Stimulated activated CD4-positive, alpha-beta T cell treated with anti-CD3 and anti-CD28 coated beads, TNF-alpha, amount 100 ng/mL, for 48 hours (primary cell): ENCODE measurements around the gene RAB3D.
"Not testable (repeated sequence)": the region's sequence is repeated elsewhere in the genome, so short reads cannot be mapped to it uniquely, and the experiment has no call there.

Experiments used
- DNase-seq, 3 donors: peaks; one replicate each; pipeline ENCODE4 v3.0.0-alpha.2; 2020; ENCODE audit warnings: low read depth in 3 of 3

Gene RAB3D, protein sequence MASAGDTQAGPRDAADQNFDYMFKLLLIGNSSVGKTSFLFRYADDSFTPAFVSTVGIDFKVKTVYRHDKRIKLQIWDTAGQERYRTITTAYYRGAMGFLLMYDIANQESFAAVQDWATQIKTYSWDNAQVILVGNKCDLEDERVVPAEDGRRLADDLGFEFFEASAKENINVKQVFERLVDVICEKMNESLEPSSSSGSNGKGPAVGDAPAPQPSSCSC

DNA sequence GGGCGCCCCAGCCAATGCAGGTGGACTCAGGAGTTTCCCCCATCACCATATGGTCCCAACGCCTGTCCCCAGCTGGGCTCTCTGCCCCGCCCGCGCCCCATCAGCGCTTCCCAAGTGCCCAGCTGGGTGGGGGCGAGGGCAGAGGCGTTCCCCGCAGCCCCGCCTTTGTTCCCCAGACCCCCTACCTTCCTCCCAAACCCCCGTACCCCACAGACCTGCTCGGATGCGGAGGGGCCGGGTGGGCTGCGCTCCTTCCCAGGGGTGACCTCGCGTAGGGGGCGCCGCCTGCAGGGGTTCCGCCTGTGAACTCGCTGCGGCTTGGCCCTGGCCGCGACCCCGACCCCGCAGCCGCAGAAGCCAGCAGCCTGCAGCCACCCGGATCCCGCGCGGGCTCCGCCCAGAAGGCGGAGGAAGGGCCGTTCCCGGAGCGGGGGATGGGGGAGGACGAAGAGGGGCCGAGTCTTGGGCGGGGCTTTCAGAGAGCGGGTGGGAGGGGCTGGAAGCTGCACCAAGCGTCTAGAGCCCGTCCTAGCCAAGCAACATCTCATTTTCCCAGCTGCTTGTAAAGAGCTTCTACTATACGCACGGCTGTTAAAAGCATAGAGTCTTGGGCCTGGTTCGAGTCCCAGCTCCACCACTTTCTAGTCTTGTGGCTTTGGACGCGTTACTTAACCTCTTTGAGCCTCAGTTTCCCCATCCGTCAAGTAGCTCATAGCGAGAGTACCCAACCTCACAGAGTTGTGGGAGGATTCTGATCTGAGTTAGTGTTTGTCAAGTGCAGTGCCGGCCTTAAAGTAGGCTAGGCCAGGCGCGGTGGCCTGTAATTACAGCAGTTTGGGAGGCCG is at the start of gene RAB3D:
TSS of gene RAB3D (minus strand) at position 404 of the 845 bp plus-strand sequence. CDS start 2,258 bp downstream, outside the sequence.
- peak; percentile 74 to 91 (median 77) for DNase-seq

DNA sequence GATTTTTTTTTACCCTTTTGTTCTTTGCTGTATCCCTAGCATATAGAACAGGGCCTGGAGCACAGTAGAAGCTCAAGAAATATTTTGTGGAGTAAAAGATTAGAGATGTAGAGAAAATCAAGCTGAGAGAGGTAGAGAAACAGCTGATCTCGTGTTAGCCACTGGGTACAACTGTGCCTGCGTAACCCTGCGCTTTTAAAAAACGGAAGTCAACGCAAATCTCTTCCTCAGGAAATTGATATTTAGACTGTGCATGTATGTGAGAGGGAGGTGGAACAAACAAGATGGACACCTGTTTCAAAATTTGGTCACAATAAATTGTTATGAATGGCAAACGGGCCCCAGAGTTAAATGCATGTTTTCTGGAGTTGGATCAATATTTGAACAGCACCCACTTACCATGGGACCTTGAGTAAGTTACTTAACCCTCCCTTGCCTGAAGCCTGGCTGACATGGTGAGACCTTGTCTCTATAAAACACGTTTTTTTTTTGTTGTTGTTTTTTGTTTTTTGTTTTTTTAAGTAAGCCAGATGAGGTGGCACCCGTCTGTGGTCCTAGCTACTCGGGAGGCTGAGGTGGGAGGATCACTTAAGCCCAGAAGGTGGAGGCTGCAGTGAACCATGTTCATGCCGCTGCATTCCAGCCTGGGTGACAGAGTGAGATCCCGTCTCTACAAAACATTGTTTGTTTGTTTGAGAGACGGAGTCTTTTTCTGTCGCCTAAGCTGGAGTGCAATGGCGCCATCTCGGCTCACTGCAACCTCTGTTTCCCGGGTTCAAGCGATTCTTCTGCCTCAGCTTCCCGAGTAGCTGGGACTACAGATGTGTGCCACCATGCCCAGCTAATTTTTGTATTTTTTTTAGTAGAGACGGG is 47.9 kb upstream of the RAB3D start:
- no peak for DNase-seq

DNA sequence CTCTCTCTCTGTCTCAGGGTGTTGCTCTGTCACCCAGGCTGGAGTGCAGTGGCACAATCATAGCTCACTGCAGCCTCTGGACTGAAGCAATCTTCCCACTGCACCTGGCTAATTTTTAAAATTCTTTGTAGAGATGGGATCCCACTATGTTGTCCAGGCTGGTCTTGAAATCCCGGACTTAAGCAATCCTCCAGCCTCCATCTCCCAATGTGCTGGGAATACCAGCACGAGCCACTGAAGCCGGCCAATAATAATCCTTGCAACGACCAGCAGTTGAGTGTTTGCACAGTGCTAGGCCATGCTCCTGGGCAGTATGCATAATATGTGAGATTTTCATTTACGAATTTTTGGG is 45.3 kb upstream of the RAB3D start:
- DNase-seq: no peak

DNA sequence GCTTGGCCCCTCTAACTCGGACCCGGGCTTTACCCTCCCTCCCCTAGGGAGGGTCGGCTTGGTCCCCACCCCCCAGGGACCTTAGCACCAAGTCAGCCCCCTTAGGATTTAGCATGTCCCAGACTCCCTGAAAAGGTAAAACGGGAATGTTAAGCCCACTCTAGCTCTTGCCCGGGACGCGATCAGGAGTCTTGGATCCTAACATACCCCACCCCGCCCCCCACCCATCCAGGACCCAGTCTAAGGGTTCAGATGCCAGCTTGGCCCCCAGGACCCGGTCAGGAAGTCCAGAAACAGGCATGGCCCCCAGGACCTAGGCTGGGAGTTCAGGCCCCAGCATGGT is 44.2 kb upstream of the RAB3D start:
- no peak for DNase-seq

DNA sequence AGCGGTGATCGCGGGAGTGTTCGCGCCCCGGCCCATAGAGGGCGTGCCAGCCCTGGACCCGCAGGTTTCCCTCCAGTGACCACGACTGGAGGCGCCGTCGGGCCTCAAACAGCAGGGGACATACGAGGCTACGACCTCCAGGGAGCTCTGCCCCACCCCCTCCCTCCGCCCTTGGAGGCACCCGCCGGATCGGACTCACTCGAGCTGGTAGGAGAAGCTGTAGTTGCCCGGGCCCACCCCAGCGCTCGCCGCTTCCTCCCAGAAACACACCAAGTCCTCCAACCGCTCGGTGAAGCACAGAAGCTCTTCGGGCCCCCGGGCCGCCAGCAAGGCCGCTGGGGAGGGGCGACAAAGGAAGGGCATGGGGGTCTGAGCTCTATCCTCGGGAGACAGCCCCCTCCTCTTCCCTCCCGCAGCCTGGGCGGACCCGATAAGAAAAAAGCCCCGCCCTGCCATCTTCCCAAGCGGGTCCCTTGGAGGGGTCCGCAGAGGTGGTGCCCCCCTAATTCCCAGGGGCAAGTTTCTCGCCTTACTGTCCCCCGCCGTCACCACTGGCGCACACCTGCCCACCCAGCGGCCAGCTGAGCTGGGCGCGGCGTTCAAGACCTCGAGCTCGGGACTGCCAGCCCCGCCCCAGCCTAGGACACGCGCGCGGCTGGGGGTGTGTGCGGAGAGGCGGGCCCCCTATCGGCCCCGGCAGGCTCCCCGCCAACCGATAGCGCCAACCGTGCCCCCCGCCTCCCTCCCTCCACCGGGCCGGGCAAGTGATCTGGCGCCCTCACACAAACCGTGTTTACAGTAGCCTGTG is 43.6 kb upstream of the RAB3D start:
- peak in 1 of 3 donors; percentile 46 for DNase-seq

DNA sequence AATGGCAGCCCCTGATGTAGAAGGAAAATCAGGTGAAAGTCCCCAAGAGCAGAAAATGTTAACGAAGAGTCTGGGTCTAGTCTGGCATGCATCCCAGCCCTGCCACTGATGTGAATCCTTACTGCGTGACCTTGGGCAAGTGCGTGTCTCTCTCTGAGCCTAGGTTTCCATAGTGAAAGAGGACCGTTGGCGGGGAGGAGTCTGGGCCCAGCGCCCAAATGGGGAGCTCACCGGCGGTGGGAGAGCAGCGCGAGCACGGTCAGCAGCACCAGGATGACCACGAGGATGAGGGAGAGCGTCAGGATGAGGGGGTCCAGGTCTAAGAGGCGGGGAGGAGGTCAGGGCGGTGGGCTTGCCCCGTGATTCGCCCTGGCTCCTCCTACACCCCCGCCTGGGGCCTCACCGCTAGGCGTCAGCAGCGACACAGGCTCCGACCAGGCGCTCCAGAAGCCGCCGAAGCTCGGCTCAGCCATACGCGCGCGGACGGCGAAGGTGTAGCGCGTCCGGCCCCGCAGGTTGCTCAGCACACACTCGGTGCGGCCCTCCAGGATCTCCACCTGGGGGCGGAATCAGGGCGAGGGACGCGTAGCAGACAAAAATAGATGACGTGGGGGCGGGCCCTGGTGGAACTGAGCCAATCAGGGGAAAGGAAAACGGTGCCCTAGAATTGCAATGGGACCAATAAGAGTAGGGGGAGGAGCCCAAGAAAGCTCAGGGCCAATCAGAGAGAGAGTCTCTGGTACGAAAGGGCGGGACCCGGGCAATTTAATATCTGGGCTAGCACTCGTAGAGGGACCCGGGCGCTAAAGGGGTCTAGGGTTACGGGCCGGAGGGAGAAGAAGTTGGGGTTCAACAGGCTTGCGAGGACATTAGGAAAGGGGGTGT is 41.4 kb upstream of the RAB3D start:
- peak; percentile 89 to 93 (median 92) for DNase-seq

DNA sequence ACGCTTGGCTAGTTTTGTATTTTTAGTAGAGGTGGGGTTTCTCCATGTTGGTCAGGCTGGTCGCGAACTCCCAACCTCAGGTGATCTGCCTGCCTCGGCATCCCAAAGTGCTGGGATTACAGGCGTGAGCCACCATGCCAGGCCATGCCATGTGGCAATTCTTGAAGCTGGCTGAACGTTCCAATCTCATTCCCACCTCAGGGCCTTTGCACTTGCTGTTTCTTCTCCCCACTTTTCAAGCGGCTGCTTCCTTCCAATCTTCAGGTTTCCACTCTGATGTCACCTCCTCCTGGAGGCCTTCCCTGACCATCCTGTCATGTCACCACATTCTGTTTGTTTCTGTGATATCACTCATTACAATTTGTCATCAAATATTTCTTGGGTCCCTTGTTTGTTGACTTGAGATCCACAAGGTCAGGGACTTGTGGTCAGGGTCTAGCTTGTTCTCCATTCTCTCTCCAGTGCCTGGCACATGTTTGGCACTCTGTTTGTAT is 40.4 kb upstream of the RAB3D start:
- DNase-seq: no peak

DNA sequence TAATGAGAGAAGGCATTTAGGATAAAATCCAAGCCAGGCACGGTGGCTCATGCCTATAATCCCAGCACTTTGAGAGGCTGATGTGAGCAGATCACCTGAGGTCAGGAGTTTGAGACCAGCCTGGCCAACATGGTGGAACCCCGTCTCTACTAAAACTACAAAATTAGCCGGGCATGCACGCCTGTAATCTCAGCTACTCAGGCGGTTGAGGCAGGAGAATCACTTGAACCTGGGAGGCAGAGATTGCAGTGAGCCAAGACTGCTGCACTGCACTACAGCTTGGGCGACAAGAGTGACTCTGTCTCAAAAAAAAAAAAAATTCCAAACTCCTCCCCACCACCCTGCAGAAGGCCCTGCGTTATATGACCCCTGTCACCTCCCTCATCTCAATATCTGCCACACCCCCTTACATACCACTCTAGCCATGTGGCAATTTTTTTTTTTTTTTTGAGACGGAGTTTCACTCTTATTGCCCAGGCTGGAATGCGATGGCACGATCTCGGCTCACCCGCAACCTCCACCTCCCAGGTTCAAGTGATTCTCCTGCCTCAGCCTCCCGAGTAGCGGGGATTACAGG is 39.9 kb upstream of the RAB3D start:
- not testable (repeated sequence) for DNase-seq

DNA sequence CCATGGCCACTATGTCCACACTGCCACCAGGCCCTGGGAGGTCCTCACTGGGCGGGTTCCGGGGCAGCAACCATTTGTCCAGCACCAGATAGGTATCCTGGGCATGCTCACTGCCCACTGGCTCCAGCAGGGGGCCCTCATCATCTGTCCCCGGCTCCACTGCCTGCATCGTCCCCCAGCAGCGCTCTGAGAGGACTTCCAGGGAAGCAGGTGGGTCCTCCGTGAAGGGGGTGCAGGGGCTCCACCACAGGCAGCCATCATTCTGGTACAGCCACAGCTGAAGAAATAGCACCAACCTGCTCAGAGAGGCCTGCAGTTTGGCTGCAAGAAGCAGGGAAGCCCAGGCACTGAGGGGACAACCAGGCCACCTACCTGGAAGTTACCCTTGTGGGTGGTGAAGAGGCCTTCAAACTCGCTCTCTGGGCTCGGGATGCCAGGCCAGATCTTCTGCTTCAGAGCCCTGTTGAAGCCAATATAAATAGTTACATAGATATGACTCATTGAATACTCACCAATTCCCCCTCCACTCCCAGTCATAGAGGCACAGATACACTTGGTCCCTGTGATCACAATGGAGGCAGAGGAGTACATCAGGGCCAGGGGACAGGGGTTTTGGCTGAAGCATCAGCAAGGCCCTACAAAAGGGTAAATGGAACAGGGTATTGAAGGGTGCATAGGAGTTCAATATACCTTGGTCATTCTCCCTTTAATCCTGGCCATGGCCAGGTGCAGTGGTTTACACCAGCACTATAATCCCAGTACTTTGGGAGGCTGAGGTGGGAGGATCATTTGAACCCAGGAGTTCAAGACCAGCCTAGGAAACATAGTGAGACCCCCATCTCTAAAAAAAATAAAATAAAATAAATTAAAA is 39.1 kb upstream of the RAB3D start:
- DNase-seq: peak in 1 of 3 donors; percentile 12

DNA sequence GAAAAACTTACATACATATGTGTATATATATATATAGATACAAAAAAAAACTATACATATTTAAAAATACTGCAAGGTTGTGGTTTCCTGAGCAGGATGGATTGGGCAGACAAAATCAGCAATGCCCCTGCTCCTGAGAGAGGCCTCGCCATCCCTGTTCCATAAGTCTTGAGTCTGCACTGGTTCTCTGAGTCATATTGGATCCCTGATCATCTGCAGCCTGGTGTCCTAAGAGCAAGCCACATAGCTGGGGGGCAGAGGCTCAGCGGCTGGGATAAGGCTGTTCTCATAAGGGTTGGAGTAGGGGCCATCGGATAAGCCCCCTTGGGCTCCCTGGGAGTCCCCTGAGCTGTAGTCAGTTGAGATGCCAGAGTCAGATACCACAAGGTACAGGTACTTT is 38.3 kb upstream of the RAB3D start:
- no peak for DNase-seq

DNA sequence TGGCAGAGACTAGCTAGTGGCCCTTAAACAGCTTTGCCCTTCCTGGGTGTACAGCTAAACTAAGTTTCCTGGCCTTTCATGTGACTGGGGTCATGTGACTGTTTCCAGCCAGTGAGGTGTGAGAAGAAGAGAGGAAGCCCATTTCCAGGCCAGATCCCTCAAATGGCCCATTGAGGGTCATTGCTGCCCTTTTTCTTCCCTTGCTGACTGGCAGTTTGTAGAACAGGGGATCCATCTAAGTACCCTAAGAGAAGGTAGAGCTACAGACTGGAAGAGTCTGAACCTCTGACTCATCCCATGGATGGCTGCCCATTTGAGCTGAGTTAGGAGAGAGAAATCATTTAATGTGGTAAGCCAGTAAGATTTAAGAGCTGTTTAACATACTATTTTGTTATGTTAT is 37.8 kb upstream of the RAB3D start:
- DNase-seq: peak in 1 of 3 donors; percentile 8

DNA sequence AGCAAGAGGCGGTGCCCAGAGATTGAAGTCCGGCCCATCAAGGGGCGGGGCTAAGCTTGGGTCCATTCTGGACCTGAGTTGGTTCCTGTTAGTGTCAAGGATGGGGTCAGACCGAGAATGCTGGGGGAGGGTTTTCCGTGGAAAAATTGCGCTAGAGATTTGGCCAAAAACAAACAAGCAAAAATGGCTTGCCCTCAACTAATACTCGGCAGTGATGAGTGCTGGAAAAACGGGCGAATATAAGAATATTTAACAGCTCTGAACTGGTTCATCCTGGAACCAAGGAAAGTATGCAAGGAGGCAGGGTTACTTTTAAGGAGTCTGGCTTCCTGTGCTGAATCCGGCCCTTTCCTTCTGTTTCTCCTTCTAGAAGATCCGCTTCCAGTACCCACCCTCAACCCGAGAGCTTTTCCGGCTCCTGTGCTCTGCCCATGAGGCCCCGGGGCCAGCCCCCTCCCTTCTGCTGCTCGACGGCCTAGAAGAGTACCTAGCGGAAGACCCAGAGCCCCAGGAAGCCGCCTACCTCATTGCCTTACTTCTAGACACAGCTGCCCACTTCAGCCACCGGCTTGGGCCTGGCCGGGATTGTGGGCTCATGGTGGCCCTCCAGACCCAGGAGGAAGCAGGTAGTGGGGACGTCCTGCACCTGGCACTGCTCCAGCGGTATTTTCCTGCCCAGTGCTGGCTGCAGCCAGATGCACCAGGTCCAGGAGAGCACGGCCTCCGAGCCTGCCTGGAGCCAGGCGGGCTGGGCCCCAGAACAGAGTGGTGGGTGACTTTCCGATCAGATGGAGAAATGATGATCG is 35.9 kb upstream of the RAB3D start:
- DNase-seq: peak in 2 of 3 donors; percentile 60 to 67

DNA sequence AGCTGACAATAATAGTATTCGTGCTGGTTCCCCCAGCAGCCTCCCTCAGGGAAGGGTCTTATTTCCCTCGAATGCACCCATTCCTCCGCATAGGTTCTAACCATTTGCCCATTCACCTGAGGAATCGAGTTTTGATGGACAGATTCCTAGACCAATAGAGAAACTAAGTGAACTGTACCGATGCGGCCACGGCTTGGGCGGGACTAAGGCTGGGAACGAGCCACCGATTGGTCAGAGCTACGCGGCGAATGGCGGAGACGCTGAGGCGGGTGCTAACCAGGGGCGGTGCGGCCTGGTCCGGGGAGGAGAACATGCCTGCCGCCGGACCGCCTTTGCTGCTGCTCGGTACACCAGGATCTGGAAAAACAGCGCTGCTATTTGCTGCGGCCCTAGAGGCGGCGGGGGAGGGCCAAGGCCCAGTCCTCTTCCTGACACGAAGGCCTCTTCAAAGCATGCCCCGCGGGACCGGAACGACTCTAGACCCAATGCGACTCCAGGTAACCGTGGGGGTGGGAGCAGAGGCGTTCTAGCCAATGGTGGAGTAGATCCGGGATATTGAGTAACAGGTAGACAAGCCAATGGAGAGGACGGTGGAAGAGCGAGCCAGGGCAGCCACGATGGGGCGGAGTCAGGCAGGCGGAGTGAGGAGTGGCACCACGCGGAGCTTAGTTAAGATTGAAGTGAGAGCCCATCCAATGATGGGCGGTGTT is 35.1 kb upstream of the RAB3D start, which contains the start of gene SWSAP1:
TSS of gene SWSAP1 (plus strand) at position 234 of the 710 bp plus-strand sequence. CDS start at position 249, 15 bp downstream.
- DNase-seq: peak; percentile 89 to 96 (median 94)

DNA sequence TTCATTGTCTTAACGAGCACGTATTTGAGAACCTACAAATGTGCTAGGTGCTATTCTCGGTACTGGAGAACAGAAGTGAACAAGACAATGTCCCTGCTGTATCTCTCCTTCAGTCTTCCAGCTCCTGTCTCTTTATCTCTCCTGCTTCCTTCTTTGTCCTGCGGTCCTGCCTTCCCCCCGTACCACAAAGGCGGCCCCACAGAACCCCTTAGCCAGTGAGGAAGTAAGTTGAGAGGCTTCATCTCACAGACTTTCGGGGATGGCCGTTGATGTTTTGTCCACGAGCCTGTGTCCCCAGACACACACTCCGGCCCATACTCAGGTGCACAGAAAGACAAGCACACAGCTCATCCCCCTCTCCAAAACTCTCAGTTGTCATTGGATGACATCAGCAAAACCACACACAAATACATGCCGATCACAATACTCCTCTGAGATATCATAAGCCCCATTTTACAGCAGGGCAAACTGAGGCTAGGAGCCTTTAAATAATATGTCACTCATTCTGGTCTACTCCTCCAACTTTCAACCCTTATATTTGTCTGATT is 34.5 kb upstream of the RAB3D start:
- no peak for DNase-seq

DNA sequence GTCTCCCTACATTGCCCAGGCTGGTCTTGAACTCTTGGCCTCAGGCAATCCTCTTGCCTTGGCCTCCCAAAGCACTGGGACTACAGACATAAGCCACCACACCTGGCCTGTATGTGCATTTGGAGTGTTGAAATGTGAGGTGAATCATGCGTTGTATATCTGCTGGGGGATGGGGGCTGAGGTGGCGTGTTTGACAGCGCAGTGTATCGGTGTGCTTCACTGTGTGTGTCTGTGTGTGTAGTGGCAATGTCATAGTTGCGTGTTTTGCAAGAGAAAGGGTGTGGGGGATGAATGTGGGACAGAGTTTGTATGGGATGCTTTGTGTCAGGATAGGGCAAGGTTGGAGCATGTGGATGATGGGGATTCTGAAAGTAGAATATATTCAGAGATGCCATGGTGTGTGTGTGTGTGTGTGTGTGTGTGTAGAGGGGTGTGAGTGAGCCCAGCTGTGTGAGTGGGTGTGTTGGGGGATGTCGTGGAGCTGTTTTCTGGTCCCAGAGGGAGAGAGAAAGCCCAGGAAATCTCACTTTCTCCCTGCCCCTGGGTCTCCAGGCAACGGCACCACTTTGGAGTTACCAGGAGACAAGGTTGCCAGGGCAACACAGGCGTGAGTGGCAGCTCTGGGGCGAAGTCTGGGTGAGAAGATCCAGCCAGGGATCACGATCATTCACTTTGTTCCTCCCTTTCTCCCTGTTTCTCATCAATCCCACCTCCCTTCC is 33.9 kb upstream of the RAB3D start:
- no peak for DNase-seq

DNA sequence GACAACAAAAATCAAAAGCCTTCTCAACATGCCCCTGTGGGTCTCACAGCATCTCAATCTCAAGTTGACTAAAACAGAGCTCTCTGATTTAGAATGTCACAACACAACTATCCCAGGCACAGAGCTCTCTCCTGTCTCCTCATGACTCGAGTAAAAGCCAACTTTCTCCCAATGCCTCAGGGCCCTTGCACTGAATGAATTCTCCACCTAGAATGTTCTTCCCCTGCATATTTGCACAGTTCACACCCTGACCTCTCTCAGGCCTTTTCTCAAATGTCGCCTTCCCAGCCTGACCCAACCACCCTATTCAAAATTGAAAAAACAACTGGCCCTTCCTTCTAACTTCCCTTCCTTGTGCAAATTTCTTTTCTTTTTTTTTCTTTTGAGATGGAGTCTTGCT is 31.3 kb upstream of the RAB3D start:
- no peak for DNase-seq
